Neuron (in vitro differentiated cells): Measurements from ENCODE around the gene TBC1D5.

ENCODE experiments used
- H2AFZ ChIP-seq: one replicate; pipeline ENCODE4 v1.6.1; 2013; ENCODE audit warnings: low read depth, mild to moderate bottlenecking, inconsistent platforms, low read length, moderate library complexity
- H3K27me3 ChIP-seq: one replicate; pipeline ENCODE4 v1.6.1; 2013; ENCODE audit warnings: low read length; ENCODE audit not compliant: insufficient read depth
- H3K36me3 ChIP-seq: one replicate; pipeline ENCODE4 v1.6.1; 2013; ENCODE audit warnings: low read length; ENCODE audit not compliant: insufficient read depth
- H3K4me1 ChIP-seq: one replicate; pipeline ENCODE4 v1.6.1; 2013; ENCODE audit warnings: low read length; ENCODE audit not compliant: insufficient read depth
- H3K4me3 ChIP-seq: 2 replicates; pipeline ENCODE4 v1.5.1; 2013; ENCODE audit warnings: mild to moderate bottlenecking, low read length, moderate library complexity
- H3K9me3 ChIP-seq: one replicate; pipeline ENCODE4 v1.6.1; 2013; ENCODE audit warnings: low read length

The TBC1D5 gene

GRCh38 chr3:17761563-17761962, 19.1 kb upstream of the TBC1D5 start:
- no peaks in the 10 kb centered on the region for H3K36me3 ChIP-seq
- H3K9me3 ChIP-seq, result no peaks in the 10 kb centered on the region
- no peaks in the 10 kb centered on the region for H3K27me3 ChIP-seq
- no peaks in the 10 kb centered on the region for H3K4me1 ChIP-seq
- H3K4me3 ChIP-seq, result no peak overlapping the region
- no peak overlapping the region for H2AFZ ChIP-seq

- Histone ChIP-seq H3K36me3 (no peaks in the 10 kb centered on the region), H3K4me1 (no peaks in the 10 kb centered on the region), H2AFZ (no peak overlapping the region), H3K27me3 (no peaks in the 10 kb centered on the region), H3K4me3 (no peak overlapping the region), H3K9me3 (no peaks in the 10 kb centered on the region)
These were observed 17.5 kb upstream of the TBC1D5 start for GRCh38 chr3:17759901-17760300.

- no peaks in the 10 kb centered on the region for H3K9me3 ChIP-seq
- H3K4me1 ChIP-seq, result no peaks in the 10 kb centered on the region
- H3K36me3 ChIP-seq, result no peaks in the 10 kb centered on the region
- H3K4me3 ChIP-seq, result no peak overlapping the region
- H3K27me3 ChIP-seq, result no peaks in the 10 kb centered on the region
- H2AFZ ChIP-seq, result no peak overlapping the region
These were observed 13.4 kb upstream of the TBC1D5 start for GRCh38 chr3:17755836-17756235.

- no peaks in the 10 kb centered on the region for H3K27me3 ChIP-seq
- no peaks in the 10 kb centered on the region for H3K4me1 ChIP-seq
- H3K36me3 ChIP-seq, result no peaks in the 10 kb centered on the region
- H3K9me3 ChIP-seq, result no peaks in the 10 kb centered on the region
- H3K4me3 ChIP-seq, result no peak overlapping the region
- H2AFZ ChIP-seq, result no peak overlapping the region
These were observed 11.2 kb upstream of the TBC1D5 start for GRCh38 chr3:17753632-17753992.

- Histone ChIP-seq H2AFZ (no peak overlapping the region), H3K9me3 (no peaks in the 10 kb centered on the region), H3K36me3 (no peaks in the 10 kb centered on the region), H3K4me3 (no peak overlapping the region), H3K4me1 (no peaks in the 10 kb centered on the region), H3K27me3 (no peaks in the 10 kb centered on the region)
These were observed 10.6 kb upstream of the TBC1D5 start for GRCh38 chr3:17752876-17753631.

- no peak overlapping the region for H3K4me3 ChIP-seq
- no peaks in the 10 kb centered on the region for H3K36me3 ChIP-seq
- H3K27me3 ChIP-seq, result no peaks in the 10 kb centered on the region
- no peaks in the 10 kb centered on the region for H3K4me1 ChIP-seq
- H2AFZ ChIP-seq, result no peak overlapping the region
- no peaks in the 10 kb centered on the region for H3K9me3 ChIP-seq
These were observed 10.0 kb upstream of the TBC1D5 start for GRCh38 chr3:17752436-17752835.

- Histone ChIP-seq H2AFZ (no peak overlapping the region), H3K27me3 (no peaks in the 10 kb centered on the region), H3K9me3 (no peaks in the 10 kb centered on the region), H3K36me3 (no peaks in the 10 kb centered on the region), H3K4me1 (no peaks in the 10 kb centered on the region), H3K4me3 (no peak overlapping the region)
These were observed 7.4 kb upstream of the TBC1D5 start for GRCh38 chr3:17749705-17750293.

GRCh38 chr3:17749281-17749680, 6.8 kb upstream of the TBC1D5 start:
- Histone ChIP-seq H3K36me3 (no peaks in the 10 kb centered on the region), H3K4me3 (no peak overlapping the region), H3K9me3 (no peaks in the 10 kb centered on the region), H2AFZ (no peak overlapping the region), H3K4me1 (no peaks in the 10 kb centered on the region), H3K27me3 (no peaks in the 10 kb centered on the region)

- no peak overlapping the region for H3K4me3 ChIP-seq
- H3K9me3 ChIP-seq, result no peaks in the 10 kb centered on the region
- no peak overlapping the region for H2AFZ ChIP-seq
- H3K27me3 ChIP-seq, result no peaks in the 10 kb centered on the region
- peaks cover 7% of the 10 kb centered on the region for H3K4me1 ChIP-seq
- H3K36me3 ChIP-seq, result no peaks in the 10 kb centered on the region
These were observed 5.4 kb upstream of the TBC1D5 start for GRCh38 chr3:17747890-17748247.

- no peak overlapping the region for H3K4me3 ChIP-seq
- H2AFZ ChIP-seq, result no peak overlapping the region
- H3K36me3 ChIP-seq, result no peaks in the 10 kb centered on the region
- H3K9me3 ChIP-seq, result no peaks in the 10 kb centered on the region
- no peaks in the 10 kb centered on the region for H3K27me3 ChIP-seq
- peaks cover 8% of the 10 kb centered on the region for H3K4me1 ChIP-seq
These were observed 4.9 kb upstream of the TBC1D5 start for GRCh38 chr3:17747174-17747889.

GRCh38 chr3:17745894-17746293, 3.5 kb upstream of the TBC1D5 start:
- Histone ChIP-seq H3K4me1 (peaks cover 9% of the 10 kb centered on the region), H3K27me3 (no peaks in the 10 kb centered on the region), H3K9me3 (no peaks in the 10 kb centered on the region), H3K4me3 (no peak overlapping the region), H2AFZ (no peak overlapping the region), H3K36me3 (no peaks in the 10 kb centered on the region)

GRCh38 chr3:17745301-17745700, 2.9 kb upstream of the TBC1D5 start:
- Histone ChIP-seq H3K27me3 (no peaks in the 10 kb centered on the region), H3K4me3 (no peak overlapping the region), H3K4me1 (peaks cover 15% of the 10 kb centered on the region), H3K36me3 (no peaks in the 10 kb centered on the region), H3K9me3 (no peaks in the 10 kb centered on the region), H2AFZ (no peak overlapping the region)

GRCh38 chr3:17744693-17745092, 2.3 kb upstream of the TBC1D5 start:
- Histone ChIP-seq H2AFZ (no peak overlapping the region), H3K9me3 (no peaks in the 10 kb centered on the region), H3K4me3 (no peak overlapping the region), H3K4me1 (peaks cover 19% of the 10 kb centered on the region), H3K36me3 (no peaks in the 10 kb centered on the region), H3K27me3 (no peaks in the 10 kb centered on the region)
